IPS-NIHi7 (cell line): ENCODE data around the gene PRAMEF9.
"Not testable (repeated sequence)": the region's sequence is repeated elsewhere in the genome, so short reads cannot be mapped to it uniquely, and the experiment has no call there.

Experiments used
- DNase-seq: peaks from one replicate; pipeline ENCODE4 v3.0.0; 2012; ENCODE audit warnings: mixed read lengths; ENCODE audit errors: extremely low spot score

Gene PRAMEF9

DNA sequence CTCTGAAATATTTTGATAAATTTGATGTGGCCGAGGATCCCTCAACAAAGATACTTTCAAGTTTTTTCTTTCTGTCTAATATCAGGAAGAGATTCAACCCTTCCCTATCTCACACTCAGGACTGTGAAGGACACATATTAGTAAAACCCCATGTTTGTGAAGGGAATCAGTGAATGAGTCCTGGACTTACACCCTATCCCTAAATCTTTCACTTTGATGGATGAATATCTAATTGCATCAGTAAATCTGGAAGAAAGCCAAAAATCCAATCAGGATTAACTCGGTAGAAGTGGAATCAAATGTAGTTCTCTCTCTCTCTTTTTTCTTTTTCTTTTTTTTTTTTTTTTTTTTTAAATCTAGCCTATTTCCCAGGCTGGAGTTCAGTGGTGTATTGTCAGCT lies at the start of gene PRAMEF9:
Gene PRAMEF9, plus strand, starts transcription at position 301 of the 400 bp plus-strand sequence. CDS start 3,433 bp downstream, outside the sequence.
- DNase-seq, result not testable (repeated sequence)

DNA sequence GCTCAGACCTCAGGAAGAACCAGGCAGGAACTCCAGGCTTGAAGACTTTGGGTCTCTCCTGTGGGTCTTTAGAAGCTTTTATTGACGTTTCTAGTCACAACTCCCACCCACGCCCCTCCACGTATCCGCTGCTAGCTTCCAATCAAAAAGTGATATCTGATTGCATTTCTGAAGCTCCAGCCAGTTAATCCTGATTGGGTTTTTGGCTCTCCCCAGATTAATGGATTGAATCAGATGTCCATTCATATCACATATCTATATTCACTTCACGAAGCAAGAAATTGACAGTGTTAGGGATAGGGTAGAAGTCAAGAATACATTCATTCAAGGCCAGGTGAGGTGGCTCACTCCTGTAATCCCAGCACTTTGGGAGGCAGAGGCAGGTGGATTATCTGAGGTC lies 15.7 kb upstream of the PRAMEF9 start, which contains the start of gene PRAMEF26:
Gene PRAMEF26, minus strand, starts transcription at position 101 of the 400 bp plus-strand sequence. CDS start 2,914 bp downstream, outside the sequence.
- DNase-seq, result not testable (repeated sequence)

DNA sequence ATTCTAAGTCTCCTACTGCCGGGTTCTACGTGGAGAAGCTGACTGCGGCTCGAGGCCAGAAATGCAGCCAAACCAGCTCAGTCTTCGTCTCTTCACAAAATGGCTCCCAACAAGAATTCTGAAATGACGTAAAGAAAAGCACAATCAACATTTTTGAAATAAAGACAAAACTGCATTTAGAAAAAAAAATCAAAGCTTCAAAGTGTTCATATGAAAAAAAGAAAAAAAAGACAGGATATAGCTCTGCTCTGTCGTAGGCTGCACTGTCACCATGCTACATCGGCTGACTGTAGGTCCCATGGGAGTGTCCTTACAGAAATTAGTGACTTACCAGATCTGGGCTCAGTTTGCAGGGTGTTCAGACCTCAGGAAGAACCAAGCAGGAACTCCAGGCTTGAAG lies 6.1 kb upstream of the PRAMEF9 start, which contains the start of gene HNRNPCL4:
Gene HNRNPCL4, minus strand, starts transcription at position 101 of the 400 bp plus-strand sequence. CDS start 164 bp downstream, outside the sequence.
- DNase-seq, result not testable (repeated sequence)

DNA sequence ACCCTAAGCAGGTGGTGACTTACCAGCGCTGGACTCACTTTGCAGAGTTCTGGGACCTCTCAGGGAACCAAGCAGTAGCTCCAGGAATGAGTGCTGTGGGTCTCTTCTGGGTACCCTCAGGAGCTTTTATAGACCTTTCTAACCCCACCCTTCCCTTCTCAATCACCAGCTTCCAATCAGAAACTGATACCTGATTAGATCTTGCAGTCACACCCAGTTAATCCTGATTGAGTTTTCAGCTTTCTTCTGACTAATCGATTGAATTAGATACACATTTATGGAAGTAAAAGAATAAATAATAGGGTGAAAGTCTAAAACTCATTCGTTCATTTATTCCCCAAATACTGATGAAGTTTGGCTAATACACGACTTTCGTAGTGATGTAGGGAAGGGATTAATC lies 29.7 kb downstream of the PRAMEF9 start, which contains the start of gene PRAMEF13:
Gene PRAMEF13, minus strand, starts transcription at position 101 of the 400 bp plus-strand sequence. CDS start 1,820 bp downstream, outside the sequence.
- DNase-seq, result not testable (repeated sequence)

DNA sequence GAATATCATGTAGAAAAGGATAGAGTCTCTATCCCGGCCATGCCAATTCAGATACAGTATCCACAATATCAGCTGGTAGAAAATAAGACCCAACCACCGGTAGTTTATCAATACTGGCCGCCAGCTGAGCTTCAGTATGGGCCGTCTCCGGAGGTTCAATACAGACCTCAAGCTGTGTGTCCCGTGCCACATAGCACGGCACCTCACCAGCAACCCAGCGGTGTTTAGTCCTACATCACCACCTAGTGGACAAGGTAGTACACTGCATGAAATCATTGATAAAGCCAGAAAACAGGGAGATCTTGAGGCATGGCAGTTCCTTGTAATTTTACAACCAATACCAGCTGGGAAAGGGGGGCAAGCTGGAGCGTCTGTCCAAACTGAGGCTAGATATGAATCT lies 37.1 kb downstream of the PRAMEF9 start:
- not testable (repeated sequence) for DNase-seq

DNA sequence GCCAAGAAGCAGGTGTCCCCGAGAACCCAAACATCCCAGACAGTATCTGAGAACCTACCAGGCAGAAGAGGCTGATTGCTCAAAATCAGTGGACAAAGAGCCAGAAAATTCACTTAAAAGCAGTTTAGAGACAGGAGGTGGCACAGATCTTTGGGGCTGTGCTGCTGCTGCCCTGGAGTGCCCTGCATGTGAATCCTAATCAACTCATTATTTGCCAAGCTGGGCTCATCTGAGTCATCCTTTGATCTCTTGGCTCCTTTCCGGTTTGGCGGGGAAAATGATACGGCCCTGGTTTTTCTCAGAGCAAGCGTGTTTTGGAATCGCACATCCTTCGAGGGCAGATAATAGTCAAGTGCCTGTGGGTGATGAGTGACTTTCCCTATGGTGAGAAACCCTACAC lies 45.0 kb downstream of the PRAMEF9 start:
- DNase-seq, result not testable (repeated sequence)

DNA sequence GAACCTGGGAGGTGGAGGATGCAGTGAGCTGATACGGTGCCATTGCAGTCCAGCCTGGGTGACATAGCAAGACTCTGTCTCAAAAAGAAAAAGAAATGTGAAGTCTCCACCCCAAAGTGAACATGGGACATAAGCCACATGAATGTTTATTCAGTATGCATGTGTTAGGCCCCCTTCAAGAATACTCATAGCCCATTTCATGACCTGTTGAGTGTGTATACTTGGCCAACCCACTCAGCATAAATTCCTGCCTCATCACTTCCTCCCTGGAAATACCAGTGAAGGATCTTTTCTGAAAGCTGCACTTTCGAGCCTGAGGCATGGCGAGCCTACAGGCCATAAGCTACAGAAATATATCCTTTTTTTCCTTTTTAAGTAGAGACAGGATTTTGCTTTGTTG lies 47.6 kb downstream of the PRAMEF9 start:
- DNase-seq, result not testable (repeated sequence)

DNA sequence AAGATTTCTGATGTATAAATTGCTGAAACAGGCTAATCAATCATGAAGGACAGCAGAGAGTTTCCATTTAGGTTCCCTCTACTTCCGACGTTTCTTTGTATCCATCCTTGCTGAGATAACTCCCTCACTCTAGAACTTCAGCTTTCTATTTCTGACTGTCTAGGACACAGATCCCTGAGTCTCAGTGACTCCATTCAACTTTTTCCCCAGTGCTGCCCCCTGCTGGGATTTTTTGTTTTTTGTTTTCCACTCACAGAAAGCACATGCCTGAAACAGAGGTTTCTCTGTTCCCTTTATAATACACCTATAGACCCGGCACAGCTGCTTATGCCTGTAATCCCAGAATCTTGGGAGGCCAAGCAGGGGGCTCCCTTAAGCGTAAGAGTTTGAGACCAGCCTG lies 51.1 kb downstream of the PRAMEF9 start:
- not testable (repeated sequence) for DNase-seq

DNA sequence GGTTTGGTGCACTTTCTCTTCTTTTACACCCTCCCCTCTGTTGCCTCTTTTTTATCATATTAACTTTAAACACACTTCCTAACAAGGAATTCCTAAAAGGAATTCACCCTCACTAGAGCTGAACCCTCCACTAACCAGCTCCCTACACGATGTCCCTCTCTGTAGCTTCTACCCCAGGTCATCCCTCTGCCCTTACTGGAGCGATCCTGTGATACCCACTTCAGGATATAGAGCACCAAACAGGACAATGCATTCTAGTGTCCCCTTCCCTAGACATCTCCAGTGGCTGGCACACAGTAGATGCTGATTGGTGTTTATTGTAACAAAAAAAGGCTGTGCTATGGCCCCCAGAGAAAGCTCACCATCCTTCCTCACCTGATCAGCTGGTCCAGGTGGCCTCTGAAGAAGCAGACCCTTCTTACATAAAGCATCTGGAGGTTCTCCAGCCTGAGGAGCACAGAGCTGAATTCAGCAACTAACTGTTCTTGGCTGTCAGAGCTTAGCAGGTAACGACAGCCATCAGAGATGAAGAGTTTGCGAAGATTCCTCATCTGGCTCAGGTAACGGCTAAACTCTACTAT lies 52.9 kb downstream of the PRAMEF9 start:
- no peak for DNase-seq

DNA sequence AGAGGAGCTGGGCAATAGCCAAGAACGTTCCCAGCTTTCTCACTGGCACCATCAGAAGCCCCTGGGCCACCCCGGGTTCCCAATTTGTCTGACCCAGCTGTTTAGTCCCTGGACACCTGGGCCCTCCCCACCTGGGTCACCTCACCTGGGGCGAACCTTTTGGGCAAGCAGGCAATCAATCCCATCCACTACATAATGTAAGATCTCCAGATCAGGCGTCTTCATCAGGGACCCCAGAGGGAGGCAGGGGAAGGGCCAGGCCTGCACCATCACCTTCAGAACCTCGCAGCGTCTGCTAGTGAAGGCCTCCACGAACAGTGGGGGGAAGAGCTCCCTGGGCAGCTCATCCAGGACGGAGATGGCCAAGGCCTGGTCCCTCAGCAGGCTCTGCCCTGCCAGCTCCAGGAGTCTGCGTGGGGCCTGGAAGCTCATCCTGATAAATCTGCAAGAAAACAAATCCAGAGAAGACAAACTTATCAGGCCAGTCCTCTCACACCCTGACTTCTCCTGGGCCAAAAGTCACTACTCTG lies 54.1 kb downstream of the PRAMEF9 start, which contains the start of gene PRAMEF18:
Gene PRAMEF18, minus strand, starts transcription at position 480 of the 530 bp plus-strand sequence. Its CDS starts 48 bp downstream, at position 432.
- not testable (repeated sequence) for DNase-seq

DNA sequence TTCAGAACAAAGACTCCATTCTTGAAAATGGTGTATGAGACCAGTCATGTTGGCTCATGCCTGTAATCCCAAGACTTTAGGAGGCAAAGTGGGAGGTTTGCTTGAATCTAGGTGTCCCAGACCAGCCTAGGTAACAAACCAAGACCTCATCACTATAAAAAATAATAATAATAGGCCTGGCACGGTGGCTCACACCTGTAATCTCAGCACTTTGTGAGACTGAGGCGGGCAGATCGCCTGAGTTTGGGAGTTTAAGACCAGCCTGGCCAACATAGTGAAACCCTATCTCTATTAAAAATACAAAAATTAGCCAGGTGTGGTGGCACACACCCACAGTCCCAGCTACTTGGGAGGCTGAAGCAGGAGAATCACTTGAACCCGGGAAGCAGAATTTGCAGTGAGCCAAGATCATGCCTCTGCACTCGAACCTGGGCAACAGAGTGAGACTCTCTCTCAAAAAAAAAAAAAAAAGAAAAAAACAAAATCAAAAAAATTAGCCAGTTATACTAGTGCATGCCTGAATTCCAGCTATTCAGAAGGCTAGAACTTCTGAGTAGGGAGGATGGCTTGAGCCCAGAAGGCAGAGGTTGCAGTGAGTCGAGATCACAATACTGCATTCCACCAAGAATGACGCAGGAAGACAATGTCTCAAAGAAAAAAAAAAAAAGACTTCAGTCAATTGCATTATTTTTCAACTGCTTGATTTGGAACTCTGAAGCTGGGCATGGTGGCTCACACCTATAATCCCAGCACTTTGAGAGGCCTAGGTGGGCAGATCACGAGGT lies 55.8 kb downstream of the PRAMEF9 start:
- not testable (repeated sequence) for DNase-seq

DNA sequence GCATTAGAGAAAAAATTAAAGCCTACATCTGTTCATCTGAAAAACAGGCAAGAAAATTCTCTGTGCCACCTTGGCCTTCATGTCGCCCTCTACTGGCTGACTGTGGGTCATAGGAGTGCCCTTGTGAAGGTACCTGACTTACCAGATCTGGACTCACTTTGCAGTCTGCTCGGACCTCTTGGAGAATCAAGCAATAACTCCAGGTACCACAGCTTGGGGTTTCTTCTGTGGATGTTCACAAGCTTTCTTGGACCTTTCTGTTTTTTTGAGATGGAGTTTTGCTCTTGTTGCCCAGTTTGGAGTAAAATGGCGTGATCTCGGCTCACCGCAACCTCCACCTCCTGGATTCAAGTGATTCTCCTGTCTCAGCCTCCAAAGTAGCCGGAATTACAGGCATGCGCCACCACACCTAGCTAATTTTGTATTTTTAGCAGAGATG lies 56.7 kb downstream of the PRAMEF9 start:
- DNase-seq, result no peak
